Ascending aorta (tissue), 2 donors: Measurements from ENCODE around the gene DTX4. TPM values are rescaled to one million over a fixed set of nuclear protein-coding genes. Genes with fewer than 3 reads are reported as not detected.

Source experiments
- DNase-seq, 2 donors: peaks; one replicate each; pipeline ENCODE4 v3.0.0-alpha.2; 2019; ENCODE audit warnings: low spot score in 2 of 2
- H3K27ac ChIP-seq, 2 donors: fragments of 200-600 bp; sonication (generic); one replicate each; pipeline ENCODE4 v1.5.1; 2016 to 2017; ENCODE audit warnings: mild to moderate bottlenecking in 1 of 2
- H3K27me3 ChIP-seq: fragments of 200-600 bp; sonication (generic); one replicate; pipeline ENCODE4 v1.5.1; 2017
- H3K36me3 ChIP-seq, 2 donors: fragments of 200-600 bp; sonication (generic); one replicate each; pipeline ENCODE4 v1.5.1; 2016
- H3K4me1 ChIP-seq, 2 donors: fragments of 200-600 bp; sonication (generic); one replicate each; pipeline ENCODE4 v1.5.1; 2016 to 2017; ENCODE audit warnings: mild to moderate bottlenecking in 1 of 2
- H3K4me3 ChIP-seq, 2 donors: fragments of 200-600 bp; sonication (generic); one replicate each; pipeline ENCODE4 v1.5.1; 2016 to 2017; ENCODE audit warnings: mild to moderate bottlenecking in 1 of 2
- H3K9me3 ChIP-seq, 2 donors: fragments of 200-600 bp; sonication (generic); one replicate each; pipeline ENCODE4 v1.5.1; 2016
- CTCF ChIP-seq, 3 experiments: fragments of 200-600 bp in 2 of 3; fragments of 450-650 bp in 1 of 3; sonication (generic) in 2 of 3; IDR thresholded peaks; one replicate each; pipeline ENCODE4 v1.5.1; 2016 to 2019; ENCODE audit warnings: antibody characterized with exemption in 3 of 3, mild to moderate bottlenecking in 1 of 3, moderate library complexity in 1 of 3
- intact Hi-C: fragments of 100-400 bp; cut with DNase I; formaldehyde crosslinking; loops from one replicate; pipeline ENCODE4 v1.15.1; 2023
- total RNA-seq: library from RNA; depleted of rRNA; stranded (reverse); fragments of >200 nt; gene quantifications from one replicate; pipeline ENCODE4 v1.1.0, GENCODE V29; 2016

DTX4 gene
- total RNA-seq, 1 donor from 2014 or later: 9.6 TPM

GRCh38 chr11:59214141-59214893 lies 42.4 kb downstream of the DTX4 start:
- H3K4me1 ChIP-seq: no peaks in the 10 kb centered on the region
- no peak for DNase-seq
- H3K27ac ChIP-seq: no peak overlapping the region
- intact Hi-C loops: no loop called here
- no peak for TF ChIP-seq CTCF (IDR thresholded peaks at IDR 0.05)
- no peaks in the 10 kb centered on the region for H3K36me3 ChIP-seq
- H3K27me3 ChIP-seq: no peaks in the 10 kb centered on the region
- no peaks in the 10 kb centered on the region for H3K9me3 ChIP-seq
- no peak overlapping the region for H3K4me3 ChIP-seq

DNA sequence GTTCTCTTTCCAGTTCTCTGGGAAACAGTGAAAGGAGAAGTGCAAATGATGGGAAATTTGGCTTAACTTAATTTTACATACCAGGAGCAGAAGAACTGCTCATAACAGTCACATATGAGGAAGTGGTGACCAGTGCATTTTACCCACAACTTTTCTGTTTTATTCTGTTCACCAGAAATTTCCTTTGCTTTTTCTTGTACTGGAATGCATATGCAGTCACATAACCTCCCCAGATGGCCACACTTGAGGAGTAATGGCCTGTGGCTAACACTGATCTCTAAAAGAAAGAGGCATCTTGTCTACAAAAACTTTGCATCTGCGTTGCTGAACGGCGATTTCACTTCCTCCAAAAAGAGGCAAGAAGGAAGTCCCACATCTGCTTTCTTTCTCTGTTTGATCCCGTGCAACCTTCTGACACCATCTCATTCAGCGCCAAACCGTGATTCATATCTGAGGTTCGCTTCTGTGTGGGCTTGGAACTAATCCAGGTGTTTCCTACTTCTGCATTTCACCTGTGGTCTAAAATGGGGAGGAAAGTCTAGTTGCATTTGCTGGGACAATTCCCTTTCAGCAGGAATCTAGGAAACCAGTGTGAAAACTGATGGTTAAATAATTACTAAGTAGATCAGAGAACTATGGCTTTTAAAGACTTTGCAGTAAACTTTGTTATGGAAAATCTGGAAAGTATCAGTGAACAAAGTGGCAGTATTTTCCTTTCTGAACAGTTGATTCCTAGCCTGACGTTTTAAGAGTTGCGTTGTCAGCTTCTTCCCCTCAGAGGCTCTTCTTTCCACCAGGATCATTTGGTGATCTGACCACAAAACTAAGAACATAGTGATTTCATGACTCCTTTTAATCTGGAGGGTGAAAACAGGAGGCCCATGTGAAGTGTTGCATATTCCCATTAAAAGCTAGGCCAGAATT lies 45.0 kb downstream of the DTX4 start:
- no peaks in the 10 kb centered on the region for H3K4me1 ChIP-seq

DNA sequence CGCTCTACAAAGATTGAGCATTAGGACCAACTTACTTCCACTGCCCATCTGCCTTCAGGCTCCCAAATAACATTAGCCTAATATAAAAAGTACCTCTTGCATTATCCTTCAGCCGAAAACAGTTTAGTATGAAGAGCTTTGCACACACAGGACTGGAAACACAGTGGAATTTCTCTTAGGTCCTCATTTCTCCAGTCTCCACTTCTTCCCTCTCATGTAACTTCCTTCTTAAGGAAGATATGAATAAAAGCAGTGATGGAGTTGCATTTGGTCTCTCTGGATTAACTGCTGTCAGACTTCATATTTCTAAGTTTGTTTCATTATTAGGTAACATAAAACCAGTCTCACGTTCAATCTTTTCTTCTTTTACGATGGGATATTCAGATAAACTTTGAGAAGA lies 46.4 kb downstream of the DTX4 start:
- intact Hi-C loops: no loop called here
- Histone ChIP-seq H3K4me1 (no peaks in the 10 kb centered on the region), H3K4me3 (no peak overlapping the region), H3K27ac (no peak overlapping the region), H3K36me3 (no peaks in the 10 kb centered on the region), H3K27me3 (no peaks in the 10 kb centered on the region), H3K9me3 (no peaks in the 10 kb centered on the region)
- no peak for DNase-seq
- TF ChIP-seq CTCF (IDR thresholded peaks at IDR 0.05): no peak

More for the DNA sequence above, 45.0 kb downstream of the DTX4 start:
- TF ChIP-seq CTCF (IDR thresholded peaks at IDR 0.05): no peak
- Histone ChIP-seq H3K4me3 (no peak overlapping the region), H3K9me3 (no peaks in the 10 kb centered on the region), H3K36me3 (no peaks in the 10 kb centered on the region), H3K27ac (no peak overlapping the region), H3K27me3 (no peaks in the 10 kb centered on the region)
- intact Hi-C loops: no loop called here
- DNase-seq: no peak

- no peaks in the 10 kb centered on the region for H3K27me3 ChIP-seq
- no peaks in the 10 kb centered on the region for H3K4me1 ChIP-seq
- H3K36me3 ChIP-seq: no peaks in the 10 kb centered on the region
- TF ChIP-seq CTCF (IDR thresholded peaks at IDR 0.05): no peak
- DNase-seq: no peak
- H3K9me3 ChIP-seq: no peaks in the 10 kb centered on the region
- H3K4me3 ChIP-seq: no peak overlapping the region
- intact Hi-C loops: no loop called here
- H3K27ac ChIP-seq: no peak overlapping the region
Measured at GRCh38 chr11:59218893-59219292, 47.0 kb downstream of the DTX4 start.

DNA sequence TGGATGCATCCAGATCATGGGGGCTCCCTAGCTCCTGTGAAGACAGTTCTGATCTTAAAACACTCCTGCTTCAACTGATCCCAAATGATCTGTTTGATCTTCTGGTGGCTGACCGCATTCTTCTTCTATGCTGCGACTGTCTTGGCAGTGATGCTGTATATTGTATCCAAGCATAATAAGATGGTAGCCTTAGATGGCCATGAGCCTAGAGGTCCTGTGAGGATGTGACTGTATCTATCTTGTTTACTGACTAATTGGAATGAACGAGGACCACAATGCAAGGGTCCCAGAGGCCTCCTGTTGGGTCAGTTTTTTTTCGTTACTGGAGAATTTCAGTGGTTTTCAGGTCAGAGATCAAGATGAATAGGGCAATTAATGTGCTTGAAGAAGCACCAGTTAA lies 47.9 kb downstream of the DTX4 start:
- DNase-seq: no peak
- intact Hi-C loops: no loop called here
- no peaks in the 10 kb centered on the region for H3K4me1 ChIP-seq
- no peak overlapping the region for H3K4me3 ChIP-seq
- H3K9me3 ChIP-seq: no peaks in the 10 kb centered on the region
- no peaks in the 10 kb centered on the region for H3K27me3 ChIP-seq
- H3K27ac ChIP-seq: no peak overlapping the region
- H3K36me3 ChIP-seq: no peaks in the 10 kb centered on the region
- TF ChIP-seq CTCF (IDR thresholded peaks at IDR 0.05): no peak
